Gastroesophageal sphincter (tissue), 2 donors: ENCODE results near the gene ZBTB7C.

Source experiments
- POLR2A ChIP-seq, 2 donors: fragments of 450-650 bp; IDR thresholded peaks; one replicate each; pipeline ENCODE4 v1.6.1; 2017; ENCODE audit warnings: antibody characterized with exemption in 2 of 2, mild to moderate bottlenecking in 2 of 2, moderate library complexity in 1 of 2
- POLR2AphosphoS5 ChIP-seq: sonication (generic); formaldehyde crosslinking; IDR thresholded peaks from one replicate; pipeline ENCODE4 v1.6.1; 2017; ENCODE audit warnings: antibody characterized with exemption

DNA sequence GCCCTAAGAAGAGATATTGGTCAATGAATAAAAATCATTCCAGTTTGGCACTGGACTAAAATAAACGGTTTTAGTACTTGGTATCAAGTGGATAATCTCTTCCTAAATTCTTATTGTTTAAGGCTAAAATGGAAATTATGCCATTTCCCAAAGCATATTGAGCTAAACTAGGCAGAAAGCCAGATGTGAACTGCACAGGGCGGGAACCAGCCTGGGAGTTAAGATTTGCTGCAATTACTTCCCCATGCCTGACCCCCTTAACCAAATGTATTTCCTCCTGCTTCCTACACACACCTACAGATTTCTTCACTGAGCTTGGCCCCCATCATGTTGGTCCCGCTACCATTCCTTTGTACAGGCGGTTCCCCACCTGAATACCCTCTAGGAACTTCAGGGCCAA lies 12.2 kb downstream of the ZBTB7C start:
- TF ChIP-seq POLR2A (IDR thresholded peaks at IDR 0.05) (no peak), POLR2AphosphoS5 (no peak)
